SK-N-SH (cell line): ENCODE data around the gene PACC1. TPM values are rescaled to one million over a fixed set of nuclear protein-coding genes. Genes with fewer than 3 reads are reported as not detected.

Experiments
- CTCF ChIA-PET: fragments of 300-600, 350-600 bp; formaldehyde crosslinking; extraction: SDS; loops from one replicate; lab custom pipeline; 2021; lab: Yijun Ruan, JAX
- POLR2A ChIA-PET: fragments of 350-600 bp; sonication (Branson Sonifier 250); formaldehyde crosslinking; extraction: SDS; loops from one replicate; lab custom pipeline; 2020; ENCODE audit warnings: antibody characterized with exemption, inconsistent platforms; lab: Yijun Ruan, JAX
- DNase-seq: peaks from one replicate; pipeline ENCODE4 v3.0.0; 2012
- H2AFZ ChIP-seq: fragments of 200-600 bp; sonication (generic); 2 replicates; pipeline ENCODE4 v1.8.1; 2016; ENCODE audit warnings: antibody characterized with exemption, mild to moderate bottlenecking, low read depth
- H3F3A ChIP-seq: fragments of 200-600 bp; sonication (generic); replicated peaks from 2 replicates; pipeline ENCODE3; 2016; ENCODE audit warnings: antibody characterized with exemption, mild to moderate bottlenecking; ENCODE audit not compliant: insufficient read depth
- H3K27ac ChIP-seq, 2 experiments: fragments of 200-500 bp in 1 of 2; fragments of 200-600 bp in 1 of 2; sonication (Bioruptor generic) in 1 of 2; sonication (generic), shearing (Covaris generic) in 1 of 2; 2 replicates each; pipeline versions ENCODE4 v1.5.1 to v1.6.1; 2014 to 2016; ENCODE audit warnings: low read depth in 2 of 2, inconsistent platforms in 1 of 2, low read length in 1 of 2, mild to moderate bottlenecking in 1 of 2, mixed read lengths in 1 of 2
- H3K27me3 ChIP-seq: fragments of 200-600 bp; sonication (generic), shearing (Covaris generic); 2 replicates; pipeline ENCODE4 v1.6.1; 2016; ENCODE audit warnings: mixed run types; ENCODE audit not compliant: insufficient read depth
- H3K36me3 ChIP-seq, 2 experiments: fragments of 200-500 bp in 1 of 2; fragments of 200-600 bp in 1 of 2; sonication (Bioruptor generic) in 1 of 2; sonication (generic) in 1 of 2; replicated peaks in 1 of 2; 2 replicates each; pipeline versions ENCODE3 to v1.5.1; 2014 to 2016; ENCODE audit warnings: low read length in 1 of 2, mild to moderate bottlenecking in 1 of 2; ENCODE audit not compliant: insufficient read depth in 2 of 2, control insufficient read depth in 1 of 2
- H3K4me1 ChIP-seq, 2 experiments: fragments of 200-500 bp in 1 of 2; fragments of 200-600 bp in 1 of 2; sonication (Bioruptor generic) in 1 of 2; sonication (generic), shearing (Covaris generic) in 1 of 2; 2 replicates each; pipeline versions ENCODE4 v1.5.1 to v1.6.1; 2014 to 2016; ENCODE audit warnings: low read depth in 1 of 2, low read length in 1 of 2, mixed run types in 1 of 2; ENCODE audit not compliant: insufficient read depth in 2 of 2, control insufficient read depth in 1 of 2
- H3K4me2 ChIP-seq: fragments of 200-600 bp; sonication (generic), shearing (Covaris generic); 2 replicates; pipeline ENCODE4 v1.6.1; 2017; ENCODE audit warnings: mixed run types
- H3K4me3 ChIP-seq, 2 experiments: fragments of 200-500 bp in 1 of 2; fragments of 200-600 bp in 1 of 2; sonication (Bioruptor generic) in 1 of 2; sonication (generic), shearing (Covaris generic) in 1 of 2; 2 replicates each; pipeline versions ENCODE4 v1.5.1 to v1.8.1; 2014 to 2016; ENCODE audit warnings: low read depth in 2 of 2, inconsistent platforms in 1 of 2, low read length in 1 of 2, mild to moderate bottlenecking in 1 of 2, mixed read lengths in 1 of 2, moderate library complexity in 1 of 2
- H3K79me2 ChIP-seq: fragments of 200-600 bp; sonication (generic); 2 replicates; pipeline ENCODE4 v1.8.1; 2017; ENCODE audit warnings: mild to moderate bottlenecking; ENCODE audit not compliant: insufficient read depth
- H3K9ac ChIP-seq: fragments of 200-600 bp; sonication (generic); 2 replicates; pipeline ENCODE4 v1.6.1; 2017; ENCODE audit warnings: mixed run types
- H3K9me2 ChIP-seq: fragments of 200-600 bp; sonication (generic); 2 replicates; pipeline ENCODE4 v1.6.1; 2017; ENCODE audit warnings: mixed run types
- H3K9me3 ChIP-seq: fragments of 200-600 bp; sonication (generic); 2 replicates; pipeline ENCODE4 v1.6.1; 2017; ENCODE audit warnings: mixed run types, mild to moderate bottlenecking, moderate library complexity
- H4K20me1 ChIP-seq: fragments of 200-600 bp; sonication (generic); 2 replicates; pipeline ENCODE4 v1.6.1; 2017; ENCODE audit warnings: mild to moderate bottlenecking, mixed run types; ENCODE audit not compliant: insufficient read depth
- EZH2phosphoT487 ChIP-seq: fragments of 200-600 bp; sonication (generic); IDR thresholded peaks from 2 replicates; pipeline ENCODE4 v1.6.1; 2017; ENCODE audit warnings: low read depth, mixed run types, mild to moderate bottlenecking, antibody characterized with exemption, moderate library complexity, borderline replicate concordance
- FOXM1 ChIP-seq: IDR thresholded peaks from 2 replicates; pipeline ENCODE4 v1.4.0; 2012; ENCODE audit warnings: low read depth, mild to moderate bottlenecking
- MXI1 ChIP-seq: IDR thresholded peaks from 2 replicates; pipeline ENCODE4 v1.6.1; 2012; ENCODE audit warnings: mild to moderate bottlenecking, low read depth, low read length, improper control_type of control experiment
- NFIC ChIP-seq: IDR thresholded peaks from 2 replicates; pipeline ENCODE4 v1.4.0; 2012; ENCODE audit warnings: borderline replicate concordance
- POLR2AphosphoS5 ChIP-seq: IDR thresholded peaks from 2 replicates; pipeline ENCODE4 v1.6.1; 2012; ENCODE audit warnings: low read depth, low read length
- RCOR1 ChIP-seq: fragments of 150-350 bp; IDR thresholded peaks from 2 replicates; pipeline ENCODE4 v1.6.1; 2017; ENCODE audit warnings: antibody characterized with exemption, low read length
- RFX5 ChIP-seq: IDR thresholded peaks from 2 replicates; pipeline ENCODE4 v1.6.1; 2012; ENCODE audit warnings: mild to moderate bottlenecking, improper control_type of control experiment, low read length
- TAF1 ChIP-seq: IDR thresholded peaks from 2 replicates; pipeline ENCODE4 v1.6.1; 2012; ENCODE audit warnings: low read depth, mild to moderate bottlenecking, low read length, moderate library complexity, borderline replicate concordance
- TEAD4 ChIP-seq: IDR thresholded peaks from 2 replicates; pipeline ENCODE4 v1.4.0; 2012; ENCODE audit warnings: mild to moderate bottlenecking, borderline replicate concordance; ENCODE audit not compliant: insufficient read depth
- whole genome bisulfite sequencing: methylation state at CpG from one replicate; pipeline ENCODE4 v1.1.6; 2017; ENCODE audit warnings: low lambda C conversion rate; 5-methylcytosine and 5-hydroxymethylcytosine counted together
- polyA plus RNA-seq, 3 experiments: library from polyadenylated mRNA; depleted of rRNA; stranded (reverse); fragments of >200 nt; gene quantifications; 2 replicates each; pipeline ENCODE4 v1.2.3, GENCODE V29; 2012
- TF ChIP-seq, protein P1 (sequence below): fragments of 200-600 bp; sonication (generic); IDR thresholded peaks from 2 replicates; pipeline ENCODE4 v1.6.1; 2017; ENCODE audit warnings: antibody characterized with exemption, mild to moderate bottlenecking, moderate library complexity
- TF ChIP-seq, protein P2 (sequence below): fragments of 150-350 bp; IDR thresholded peaks from 2 replicates; pipeline ENCODE4 v1.6.1; 2017; ENCODE audit warnings: antibody characterized with exemption, low read length, low read depth, borderline replicate concordance
- TF ChIP-seq, protein P3 (sequence below): IDR thresholded peaks from 2 replicates; pipeline ENCODE4; 2012
- TF ChIP-seq, protein P4 (sequence below): IDR thresholded peaks from 2 replicates; pipeline ENCODE4 v1.4.0; 2012; ENCODE audit warnings: low read depth, borderline replicate concordance

PACC1 gene
- polyA plus RNA-seq, 1 of the 3 experiments (the other 2 are of a cell fraction) = 23.1 TPM

DNA sequence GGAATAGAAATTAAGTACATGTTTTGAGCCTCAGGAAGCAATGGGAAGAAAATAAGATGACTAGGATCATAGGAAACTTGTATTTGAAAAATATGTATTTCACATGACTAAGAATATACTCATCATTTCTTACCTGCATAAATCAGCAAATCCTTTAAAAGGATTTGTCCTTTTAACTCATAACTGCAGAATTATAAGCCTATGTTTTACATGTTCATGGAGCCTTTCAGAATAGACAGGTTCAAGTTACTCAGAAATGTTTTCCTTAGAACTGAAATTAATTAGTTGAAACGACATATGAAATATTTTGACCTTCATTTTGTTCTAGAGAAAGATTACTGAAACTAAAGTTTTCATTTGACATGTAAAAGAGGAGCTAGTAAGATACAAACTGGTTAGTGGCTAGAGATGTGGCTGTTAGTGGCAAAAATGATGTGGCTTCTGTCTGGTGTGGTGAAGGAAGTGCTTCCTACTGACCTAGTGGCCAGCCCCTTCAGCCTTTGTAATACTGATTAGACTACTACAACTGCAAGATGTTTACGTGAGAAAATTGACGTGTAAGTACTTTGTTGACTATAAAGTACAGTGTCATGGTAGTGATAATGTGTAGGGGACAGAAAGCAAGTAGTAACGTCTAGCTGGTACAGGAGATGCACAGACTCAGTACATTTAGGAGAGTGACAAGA lies 54.7 kb downstream of the PACC1 start:
- H3K36me3 ChIP-seq = peaks cover 40 to 71% of the 10 kb centered on the region in 2 experiments
- H3K79me2 ChIP-seq = no peaks in the 10 kb centered on the region
- H4K20me1 ChIP-seq = no peaks in the 10 kb centered on the region
- no peak overlapping the region for H3K4me2 ChIP-seq
- H3K9ac ChIP-seq = no peak overlapping the region
- TF ChIP-seq POLR2AphosphoS5 (no peak), RFX5 (no peak), FOXM1 (no peak), MXI1 (no peak)
- TF ChIP-seq, protein P1, sequence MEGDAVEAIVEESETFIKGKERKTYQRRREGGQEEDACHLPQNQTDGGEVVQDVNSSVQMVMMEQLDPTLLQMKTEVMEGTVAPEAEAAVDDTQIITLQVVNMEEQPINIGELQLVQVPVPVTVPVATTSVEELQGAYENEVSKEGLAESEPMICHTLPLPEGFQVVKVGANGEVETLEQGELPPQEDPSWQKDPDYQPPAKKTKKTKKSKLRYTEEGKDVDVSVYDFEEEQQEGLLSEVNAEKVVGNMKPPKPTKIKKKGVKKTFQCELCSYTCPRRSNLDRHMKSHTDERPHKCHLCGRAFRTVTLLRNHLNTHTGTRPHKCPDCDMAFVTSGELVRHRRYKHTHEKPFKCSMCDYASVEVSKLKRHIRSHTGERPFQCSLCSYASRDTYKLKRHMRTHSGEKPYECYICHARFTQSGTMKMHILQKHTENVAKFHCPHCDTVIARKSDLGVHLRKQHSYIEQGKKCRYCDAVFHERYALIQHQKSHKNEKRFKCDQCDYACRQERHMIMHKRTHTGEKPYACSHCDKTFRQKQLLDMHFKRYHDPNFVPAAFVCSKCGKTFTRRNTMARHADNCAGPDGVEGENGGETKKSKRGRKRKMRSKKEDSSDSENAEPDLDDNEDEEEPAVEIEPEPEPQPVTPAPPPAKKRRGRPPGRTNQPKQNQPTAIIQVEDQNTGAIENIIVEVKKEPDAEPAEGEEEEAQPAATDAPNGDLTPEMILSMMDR = no peak
- WGBS = 92% methylated on average over 4 of the region's 4 CpGs
- DNase-seq = no peak
- no peak overlapping the region for H2AFZ ChIP-seq
- peaks cover 1% of the 10 kb centered on the region for H3F3A ChIP-seq
- no peaks in the 10 kb centered on the region; a peak in 1 of 4 replicates for H3K4me1 ChIP-seq
- H3K4me3 ChIP-seq = no peak overlapping the region
- H3K9me2 ChIP-seq = no peaks in the 10 kb centered on the region; the same call in 1 of the 2 replicates
- H3K27ac ChIP-seq = no peak overlapping the region
- H3K27me3 ChIP-seq = no peaks in the 10 kb centered on the region
- CTCF ChIA-PET = interaction anchor here (0.9 kb wide), 1 partner anchor 96 kb away, joined by 5 read pairs; no protein-coding TSS in a partner anchor
- POLR2A ChIA-PET = no interaction called here
- H3K9me3 ChIP-seq = no peaks in the 10 kb centered on the region

DNA sequence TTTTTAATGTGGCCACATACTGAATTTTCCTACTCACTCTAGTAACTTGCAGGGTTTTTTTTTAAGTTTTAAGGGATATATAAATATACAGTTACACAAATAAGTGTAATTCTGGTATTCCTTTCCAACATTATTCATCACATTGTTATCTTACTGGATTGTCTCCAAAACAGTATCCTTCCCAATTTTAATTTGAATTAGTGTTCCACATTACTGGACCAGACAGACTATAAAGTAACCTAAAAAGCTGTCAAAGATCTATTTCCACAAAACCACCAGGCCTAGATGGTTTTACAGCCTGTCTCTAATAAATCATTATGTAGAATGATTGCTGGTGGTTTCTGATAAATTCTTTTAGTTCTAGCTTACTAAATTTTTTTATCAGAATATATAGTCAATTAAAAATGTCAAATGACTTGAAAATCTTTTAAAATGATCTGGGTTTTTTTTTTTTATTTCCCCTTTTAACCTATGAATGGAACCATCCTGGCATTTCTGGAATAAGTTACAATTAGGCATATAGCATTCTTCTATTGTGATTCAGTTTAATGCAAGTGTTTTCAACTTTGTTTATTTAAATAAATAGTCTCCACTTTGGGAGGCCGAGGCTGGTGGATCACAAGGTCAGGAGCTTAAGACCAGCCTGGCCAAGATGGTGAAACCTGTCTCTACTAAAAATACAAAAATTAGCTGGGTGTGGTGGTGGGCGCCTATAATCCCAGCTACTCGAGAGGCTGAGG lies 59.3 kb downstream of the PACC1 start:
- ChIA-PET POLR2A (no interaction called here), CTCF (interaction anchor here (1.2 to 2.0 kb wide), 3 partner anchors 12 to 293 kb away, joined by 3 to 10 read pairs (median 6); no protein-coding TSS in a partner anchor)
- no peaks in the 10 kb centered on the region; a peak in 1 of 4 replicates for H3K4me1 ChIP-seq
- no peak overlapping the region for H3K4me2 ChIP-seq
- peaks cover 6% of the 10 kb centered on the region for H3F3A ChIP-seq
- H3K9ac ChIP-seq = no peak overlapping the region
- no peaks in the 10 kb centered on the region for H3K27me3 ChIP-seq
- H3K9me2 ChIP-seq = no peaks in the 10 kb centered on the region; the same call in 1 of the 2 replicates
- WGBS = 96% methylated on average over 3 of the region's 3 CpGs
- TF ChIP-seq EZH2phosphoT487 (no peak), TEAD4 (no peak), RCOR1 (no peak), RFX5 (no peak), NFIC (no peak), TAF1 (no peak)
- TF ChIP-seq, protein P2, sequence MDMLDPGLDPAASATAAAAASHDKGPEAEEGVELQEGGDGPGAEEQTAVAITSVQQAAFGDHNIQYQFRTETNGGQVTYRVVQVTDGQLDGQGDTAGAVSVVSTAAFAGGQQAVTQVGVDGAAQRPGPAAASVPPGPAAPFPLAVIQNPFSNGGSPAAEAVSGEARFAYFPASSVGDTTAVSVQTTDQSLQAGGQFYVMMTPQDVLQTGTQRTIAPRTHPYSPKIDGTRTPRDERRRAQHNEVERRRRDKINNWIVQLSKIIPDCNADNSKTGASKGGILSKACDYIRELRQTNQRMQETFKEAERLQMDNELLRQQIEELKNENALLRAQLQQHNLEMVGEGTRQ = no peak
- TF ChIP-seq, protein P3, sequence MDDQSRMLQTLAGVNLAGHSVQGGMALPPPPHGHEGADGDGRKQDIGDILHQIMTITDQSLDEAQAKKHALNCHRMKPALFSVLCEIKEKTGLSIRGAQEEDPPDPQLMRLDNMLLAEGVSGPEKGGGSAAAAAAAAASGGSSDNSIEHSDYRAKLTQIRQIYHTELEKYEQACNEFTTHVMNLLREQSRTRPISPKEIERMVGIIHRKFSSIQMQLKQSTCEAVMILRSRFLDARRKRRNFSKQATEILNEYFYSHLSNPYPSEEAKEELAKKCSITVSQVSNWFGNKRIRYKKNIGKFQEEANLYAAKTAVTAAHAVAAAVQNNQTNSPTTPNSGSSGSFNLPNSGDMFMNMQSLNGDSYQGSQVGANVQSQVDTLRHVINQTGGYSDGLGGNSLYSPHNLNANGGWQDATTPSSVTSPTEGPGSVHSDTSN = peak; percentile 58
- TF ChIP-seq, protein P4, sequence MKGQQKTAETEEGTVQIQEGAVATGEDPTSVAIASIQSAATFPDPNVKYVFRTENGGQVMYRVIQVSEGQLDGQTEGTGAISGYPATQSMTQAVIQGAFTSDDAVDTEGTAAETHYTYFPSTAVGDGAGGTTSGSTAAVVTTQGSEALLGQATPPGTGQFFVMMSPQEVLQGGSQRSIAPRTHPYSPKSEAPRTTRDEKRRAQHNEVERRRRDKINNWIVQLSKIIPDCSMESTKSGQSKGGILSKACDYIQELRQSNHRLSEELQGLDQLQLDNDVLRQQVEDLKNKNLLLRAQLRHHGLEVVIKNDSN = no peak
- peaks cover 31 to 37% of the 10 kb centered on the region in 2 experiments for H3K36me3 ChIP-seq
- DNase-seq = no peak
- H3K4me3 ChIP-seq = no peak overlapping the region
- H3K9me3 ChIP-seq = no peaks in the 10 kb centered on the region
- H3K79me2 ChIP-seq = no peaks in the 10 kb centered on the region
- no peaks in the 10 kb centered on the region for H4K20me1 ChIP-seq
- H3K27ac ChIP-seq = no peak overlapping the region; a peak in 1 of 4 replicates
- H2AFZ ChIP-seq = no peak overlapping the region
